Body of pancreas (tissue), 4 donors: ENCODE data around the gene TUBA1A.

Experiments
- CTCF ChIP-seq, 7 experiments: fragments of 450-650 bp in 4 of 7; fragments of 200-600 bp in 3 of 7; sonication (generic) in 3 of 7; IDR thresholded peaks; one replicate each; pipeline ENCODE4 v1.5.1; 2016 to 2019; ENCODE audit warnings: antibody characterized with exemption in 7 of 7
- POLR2A ChIP-seq, 3 donors: fragments of 450-650 bp; IDR thresholded peaks; one replicate each; pipeline ENCODE4 v1.6.1; 2016; ENCODE audit warnings: antibody characterized with exemption in 3 of 3, mild to moderate bottlenecking in 2 of 3

- TF ChIP-seq CTCF (IDR thresholded peaks at IDR 0.05) (no peak), POLR2A (IDR thresholded peaks at IDR 0.05) (no peak)
Measured at GRCh38 chr12:49189731-49190716, 1.1 kb upstream of the TUBA1A start.
